Measurements from ENCODE around the gene PLEKHA7. TPM values are rescaled to one million over a fixed set of nuclear protein-coding genes. Genes with fewer than 3 reads are reported as not detected.

The PLEKHA7 gene
- total RNA-seq, 1 experiment from 2014 or later = 1.7 TPM

GRCh38 chr11:16787035-16787742, 227.0 kb downstream of the PLEKHA7 start:
- Histone ChIP-seq H3K4me3 (ENCODE audit: low read depth, low read length, poor library complexity, severe bottlenecking) (no peak overlapping the region), H3K4me1 (ENCODE audit: insufficient read depth, low read length, poor library complexity, severe bottlenecking) (no peaks in the 10 kb centered on the region), H3K9me3 (ENCODE audit: low read depth, low read length, poor library complexity, severe bottlenecking) (no peaks in the 10 kb centered on the region), H3K27me3 (replicated peaks; ENCODE audit: insufficient read depth, low read depth, low read length, poor library complexity) (no peaks in the 10 kb centered on the region), H3K36me3 (ENCODE audit: insufficient read depth, low read length, poor library complexity, severe bottlenecking) (no peaks in the 10 kb centered on the region), H3K27ac (ENCODE audit: low read depth, low read length, poor library complexity, severe bottlenecking) (no peak overlapping the region)
- ChIA-PET POLR2A (ENCODE audit: low non-redundant PET) (no interaction called here), CTCF (interaction anchor here (1.9 kb wide), 1 partner anchor 276 kb away, joined by 11 read pairs; no protein-coding TSS in a partner anchor)
- intact Hi-C loops (cut with micrococcal nuclease; ENCODE audit: unreplicated experiment) = no loop called here
- TF ChIP-seq EZH2 (IDR thresholded peaks at IDR 0.05; ENCODE audit: borderline replicate concordance, low read depth, low read length, poor library complexity, severe bottlenecking) (no peak), CTCF (conservative IDR thresholded peaks at IDR 0.05; ENCODE audit: low read depth, low read length) (no peak)
- BruUV-seq (replicated peaks) = no TSS peak
- no peak for DNase-seq (ENCODE audit: low spot score)

- intact Hi-C loops (cut with micrococcal nuclease; ENCODE audit: unreplicated experiment) = no loop called here
- ChIA-PET POLR2A (ENCODE audit: low non-redundant PET) (no interaction called here), CTCF (interaction anchor here (0.7 to 1.9 kb wide), 4 partner anchors 10 to 277 kb away, joined by 3 to 11 read pairs (median 4); no protein-coding TSS in a partner anchor)
- no peak for TF ChIP-seq CTCF (conservative IDR thresholded peaks at IDR 0.05; ENCODE audit: low read depth, low read length)
- no peak for TF ChIP-seq EZH2 (IDR thresholded peaks at IDR 0.05; ENCODE audit: borderline replicate concordance, low read depth, low read length, poor library complexity, severe bottlenecking)
- H3K9me3 ChIP-seq (ENCODE audit: low read depth, low read length, poor library complexity, severe bottlenecking) = no peaks in the 10 kb centered on the region
- H3K4me3 ChIP-seq (ENCODE audit: low read depth, low read length, poor library complexity, severe bottlenecking) = no peak overlapping the region
- H3K27me3 ChIP-seq (replicated peaks; ENCODE audit: insufficient read depth, low read depth, low read length, poor library complexity) = no peaks in the 10 kb centered on the region
- no peaks in the 10 kb centered on the region for H3K4me1 ChIP-seq (ENCODE audit: insufficient read depth, low read length, poor library complexity, severe bottlenecking)
- DNase-seq (ENCODE audit: low spot score) = no peak
- BruUV-seq (replicated peaks) = no TSS peak
- H3K27ac ChIP-seq (ENCODE audit: low read depth, low read length, poor library complexity, severe bottlenecking) = no peak overlapping the region
- H3K36me3 ChIP-seq (ENCODE audit: insufficient read depth, low read length, poor library complexity, severe bottlenecking) = no peaks in the 10 kb centered on the region
Observed at GRCh38 chr11:16786131-16786530, 228.1 kb downstream of the PLEKHA7 start.

DNA sequence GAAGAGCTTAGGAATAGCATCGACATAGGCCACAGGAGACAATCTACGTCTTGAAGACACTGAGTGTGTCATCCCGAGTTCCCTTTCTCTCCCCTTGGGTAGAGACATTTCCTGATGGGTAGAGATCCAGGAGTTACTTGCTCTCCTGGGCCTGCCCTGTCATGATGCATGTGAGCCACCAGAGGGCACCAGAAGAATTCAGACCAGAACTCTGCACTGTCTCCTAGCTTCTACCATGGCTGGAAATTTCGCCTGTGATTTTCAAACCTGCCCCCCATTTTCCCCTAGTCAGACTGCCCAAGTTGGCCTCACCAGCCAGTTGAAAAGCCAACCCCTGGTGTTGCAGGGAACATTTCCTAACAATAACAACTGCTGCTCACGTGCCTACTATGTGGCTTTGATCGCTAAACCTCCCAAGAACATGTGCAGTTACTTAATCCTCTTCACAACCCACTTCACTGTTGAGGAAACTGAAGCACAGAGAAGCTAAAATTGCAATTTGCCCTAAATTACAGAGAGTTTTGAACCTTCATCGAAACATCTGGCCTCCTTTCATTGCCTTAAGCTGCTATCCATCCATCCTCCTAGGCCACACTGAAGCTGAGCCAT, 228.6 kb downstream of the PLEKHA7 start:
- CTCF ChIA-PET = interaction anchor here (0.6 to 1.9 kb wide), 5 partner anchors 9 to 278 kb away, joined by 3 to 11 read pairs (median 3); no protein-coding TSS in a partner anchor
- BruUV-seq (replicated peaks) = no TSS peak
- Histone ChIP-seq H3K4me1 (ENCODE audit: insufficient read depth, low read length, poor library complexity, severe bottlenecking) (no peaks in the 10 kb centered on the region), H3K27ac (ENCODE audit: low read depth, low read length, poor library complexity, severe bottlenecking) (no peak overlapping the region), H3K9me3 (ENCODE audit: low read depth, low read length, poor library complexity, severe bottlenecking) (no peaks in the 10 kb centered on the region), H3K36me3 (ENCODE audit: insufficient read depth, low read length, poor library complexity, severe bottlenecking) (no peaks in the 10 kb centered on the region), H3K27me3 (replicated peaks; ENCODE audit: insufficient read depth, low read depth, low read length, poor library complexity) (no peaks in the 10 kb centered on the region), H3K4me3 (ENCODE audit: low read depth, low read length, poor library complexity, severe bottlenecking) (no peak overlapping the region)
- peak; percentile 72 for DNase-seq (ENCODE audit: low spot score)
- TF ChIP-seq EZH2 (IDR thresholded peaks at IDR 0.05; ENCODE audit: borderline replicate concordance, low read depth, low read length, poor library complexity, severe bottlenecking) = no peak
- TF ChIP-seq CTCF (conservative IDR thresholded peaks at IDR 0.05; ENCODE audit: low read depth, low read length) = peak; percentile 80
- intact Hi-C loops (cut with micrococcal nuclease; ENCODE audit: unreplicated experiment) = no loop called here
- POLR2A ChIA-PET (ENCODE audit: low non-redundant PET) = no interaction called here
